Ramos (cell line): ENCODE measurements around the gene SPINK6.

Experiments
- in situ Hi-C: fragments of 300-500 bp; cut with MboI; formaldehyde crosslinking; loops from one replicate; pipeline ENCODE4 v1.14.3; 2022; ENCODE audit warnings: low sequenced_read_pairs; ENCODE audit not compliant: unreplicated experiment

SPINK6 gene

GRCh38 chr5:148214665-148215185 lies 11.9 kb downstream of the SPINK6 start:
- in situ Hi-C loops, result no loop called here

GRCh38 chr5:148221508-148221907 lies 18.7 kb downstream of the SPINK6 start:
- in situ Hi-C loops, result no loop called here

GRCh38 chr5:148224117-148224742 lies 21.4 kb downstream of the SPINK6 start:
- in situ Hi-C loops, result no loop called here

GRCh38 chr5:148228392-148228984 lies 25.6 kb downstream of the SPINK6 start:
- in situ Hi-C loops, result no loop called here

GRCh38 chr5:148229840-148230239 lies 27.0 kb downstream of the SPINK6 start:
- in situ Hi-C loops, result no loop called here

- in situ Hi-C loops, result no loop called here
Observed at GRCh38 chr5:148230240-148230639, 27.4 kb downstream of the SPINK6 start.

GRCh38 chr5:148237785-148238417 lies 35.1 kb downstream of the SPINK6 start:
- in situ Hi-C loops, result no loop called here

- in situ Hi-C loops, result no loop called here
Observed at GRCh38 chr5:148238418-148238794, 35.6 kb downstream of the SPINK6 start, which contains the start of gene MARCOL. TSS of gene MARCOL (plus strand) at chr5:148238525. CDS start at chr5:148238598, 73 bp downstream.

GRCh38 chr5:148248894-148249293 lies 46.1 kb downstream of the SPINK6 start:
- in situ Hi-C loops, result no loop called here

- in situ Hi-C loops, result no loop called here
Observed at GRCh38 chr5:148255456-148255855, 52.6 kb downstream of the SPINK6 start.

- in situ Hi-C loops, result no loop called here
Observed at GRCh38 chr5:148259288-148259687, 56.4 kb downstream of the SPINK6 start.

- in situ Hi-C loops, result no loop called here
Observed at GRCh38 chr5:148261221-148261620, 58.4 kb downstream of the SPINK6 start.
